Measurements from ENCODE around the gene CLCNKB.
A peak's percentile ranks its signal among the peaks of the same experiment; 100 is the strongest.

CLCNKB gene

DNA sequence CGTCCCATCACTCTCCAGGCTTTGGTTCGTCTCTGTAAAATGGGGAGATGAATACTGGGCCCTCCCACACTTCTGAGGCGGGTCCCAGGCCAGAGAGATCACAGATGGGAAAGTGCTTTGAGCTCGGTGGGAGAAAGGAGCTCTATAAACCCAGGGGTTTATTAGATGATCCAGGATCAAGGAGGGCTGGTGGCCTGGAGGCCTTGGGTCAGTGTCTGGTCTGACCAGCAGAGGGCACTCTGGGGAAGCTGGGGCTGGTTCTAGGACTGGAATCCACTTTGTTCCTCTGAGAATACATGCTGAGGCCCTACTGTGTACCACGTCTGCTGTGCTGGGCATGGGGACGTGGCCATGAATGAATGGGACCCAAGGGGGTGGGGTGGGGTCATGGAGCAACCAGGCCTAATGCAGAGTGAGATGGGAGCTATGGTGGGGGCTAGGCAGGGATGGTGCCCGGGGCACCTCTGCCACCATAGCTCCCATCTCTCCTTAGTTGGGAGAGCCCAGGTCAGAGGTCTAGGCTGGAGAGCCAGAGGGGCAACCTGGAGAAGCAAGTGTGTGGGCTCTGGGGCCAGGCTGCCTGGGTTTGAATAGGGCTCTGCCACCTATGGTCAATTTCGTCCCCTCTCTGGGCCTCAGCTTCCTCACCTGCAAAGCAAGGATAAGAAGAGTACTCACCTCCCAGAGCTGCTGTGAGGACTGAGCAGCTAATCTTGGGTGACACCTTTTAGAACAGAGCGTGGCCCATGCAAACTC lies 38.9 kb downstream of the CLCNKB start:
- H3K4me1 ChIP-seq (ENCODE audit: low read length) = peaks cover 26% of the 10 kb centered on the region
- H3K79me2 ChIP-seq (ENCODE audit: low read length) = no peaks in the 10 kb centered on the region
- no peak overlapping the region for H3K27ac ChIP-seq (ENCODE audit: low read length)
- no peaks in the 10 kb centered on the region for H4K20me1 ChIP-seq (ENCODE audit: insufficient read depth, low read length)
- H3K4me3 ChIP-seq (ENCODE audit: low read length) = no peak overlapping the region
- peak overlapping the region; percentile 23; the same call in 1 of the 2 replicates for H2AFZ ChIP-seq (ENCODE audit: low read depth, low read length)
- H3K9me3 ChIP-seq (ENCODE audit: insufficient read depth, low read length) = no peaks in the 10 kb centered on the region
- no peak for TF ChIP-seq EZH2phosphoT487 (IDR thresholded peaks at IDR 0.05; ENCODE audit: low read depth)
- TF ChIP-seq, protein P1, sequence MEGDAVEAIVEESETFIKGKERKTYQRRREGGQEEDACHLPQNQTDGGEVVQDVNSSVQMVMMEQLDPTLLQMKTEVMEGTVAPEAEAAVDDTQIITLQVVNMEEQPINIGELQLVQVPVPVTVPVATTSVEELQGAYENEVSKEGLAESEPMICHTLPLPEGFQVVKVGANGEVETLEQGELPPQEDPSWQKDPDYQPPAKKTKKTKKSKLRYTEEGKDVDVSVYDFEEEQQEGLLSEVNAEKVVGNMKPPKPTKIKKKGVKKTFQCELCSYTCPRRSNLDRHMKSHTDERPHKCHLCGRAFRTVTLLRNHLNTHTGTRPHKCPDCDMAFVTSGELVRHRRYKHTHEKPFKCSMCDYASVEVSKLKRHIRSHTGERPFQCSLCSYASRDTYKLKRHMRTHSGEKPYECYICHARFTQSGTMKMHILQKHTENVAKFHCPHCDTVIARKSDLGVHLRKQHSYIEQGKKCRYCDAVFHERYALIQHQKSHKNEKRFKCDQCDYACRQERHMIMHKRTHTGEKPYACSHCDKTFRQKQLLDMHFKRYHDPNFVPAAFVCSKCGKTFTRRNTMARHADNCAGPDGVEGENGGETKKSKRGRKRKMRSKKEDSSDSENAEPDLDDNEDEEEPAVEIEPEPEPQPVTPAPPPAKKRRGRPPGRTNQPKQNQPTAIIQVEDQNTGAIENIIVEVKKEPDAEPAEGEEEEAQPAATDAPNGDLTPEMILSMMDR (IDR thresholded peaks at IDR 0.05; ENCODE audit: low read depth, low read length) = peak; percentile 75
- H3K9ac ChIP-seq (ENCODE audit: low read length) = no peak overlapping the region
- no peaks in the 10 kb centered on the region for H3K36me3 ChIP-seq (replicated peaks; ENCODE audit: low read depth, low read length)
- no peaks in the 10 kb centered on the region for H3K27me3 ChIP-seq (ENCODE audit: low read depth, low read length)
- H3K4me2 ChIP-seq (ENCODE audit: low read length) = no peak overlapping the region

DNA sequence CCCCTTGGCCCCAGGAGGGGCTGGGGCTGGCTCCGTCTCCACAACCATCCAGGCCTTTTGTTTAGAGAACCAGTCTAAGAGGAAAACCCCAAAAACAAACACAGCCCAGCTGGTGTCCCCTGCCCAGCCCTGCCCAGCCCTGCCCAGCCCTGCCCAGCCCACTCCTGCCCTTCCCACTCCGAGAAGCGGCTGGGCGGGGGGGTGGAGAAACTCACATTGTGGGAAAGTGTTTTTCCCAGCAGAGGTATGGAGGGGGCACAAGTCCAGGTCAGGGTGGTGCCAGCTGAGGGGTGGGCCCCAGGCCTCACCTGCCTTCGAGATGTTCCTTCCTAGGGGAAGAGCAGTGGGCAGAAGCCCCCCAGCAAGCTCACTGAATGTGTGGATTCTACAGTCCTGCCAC lies 39.9 kb downstream of the CLCNKB start:
- Histone ChIP-seq H3K27ac (ENCODE audit: low read length) (no peak overlapping the region), H3K36me3 (replicated peaks; ENCODE audit: low read depth, low read length) (no peaks in the 10 kb centered on the region), H4K20me1 (ENCODE audit: insufficient read depth, low read length) (no peaks in the 10 kb centered on the region), H3K79me2 (ENCODE audit: low read length) (no peaks in the 10 kb centered on the region), H3K9ac (ENCODE audit: low read length) (no peak overlapping the region), H2AFZ (ENCODE audit: low read depth, low read length) (no peak overlapping the region), H3K4me3 (ENCODE audit: low read length) (no peak overlapping the region), H3K27me3 (ENCODE audit: low read depth, low read length) (no peaks in the 10 kb centered on the region), H3K4me1 (ENCODE audit: low read length) (peaks cover 26% of the 10 kb centered on the region), H3K9me3 (ENCODE audit: insufficient read depth, low read length) (no peaks in the 10 kb centered on the region), H3K4me2 (ENCODE audit: low read length) (no peak overlapping the region)
- TF ChIP-seq, protein P1 (IDR thresholded peaks at IDR 0.05; ENCODE audit: low read depth, low read length) = no peak
- no peak for TF ChIP-seq EZH2phosphoT487 (IDR thresholded peaks at IDR 0.05; ENCODE audit: low read depth)

DNA sequence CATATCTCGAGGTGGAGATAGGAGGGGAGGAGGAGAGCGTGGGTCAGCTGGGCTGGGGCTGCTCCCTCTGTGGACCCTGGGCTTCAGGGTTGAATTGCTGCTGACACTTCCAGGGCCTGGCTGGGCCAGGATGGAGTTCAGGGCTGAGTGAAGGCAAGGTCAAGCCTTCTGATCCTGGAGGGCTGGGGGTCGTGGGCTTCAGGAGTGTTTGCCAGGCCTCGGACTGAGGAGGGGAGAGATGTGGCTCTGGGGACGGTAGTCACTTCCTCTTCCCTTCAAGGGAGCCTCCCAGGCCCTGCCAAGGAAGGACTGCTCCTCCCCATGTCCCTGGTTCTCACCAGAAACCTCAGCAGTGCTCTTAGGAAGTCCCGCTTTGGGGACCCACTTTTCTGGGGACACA lies 41.9 kb downstream of the CLCNKB start:
- Histone ChIP-seq H4K20me1 (ENCODE audit: insufficient read depth, low read length) (no peaks in the 10 kb centered on the region), H3K4me3 (ENCODE audit: low read length) (no peak overlapping the region), H3K27ac (ENCODE audit: low read length) (no peak overlapping the region), H3K4me1 (ENCODE audit: low read length) (peaks cover 21% of the 10 kb centered on the region), H3K9ac (ENCODE audit: low read length) (no peak overlapping the region), H3K27me3 (ENCODE audit: low read depth, low read length) (no peaks in the 10 kb centered on the region), H3K4me2 (ENCODE audit: low read length) (no peak overlapping the region), H3K79me2 (ENCODE audit: low read length) (no peaks in the 10 kb centered on the region), H3K36me3 (replicated peaks; ENCODE audit: low read depth, low read length) (no peaks in the 10 kb centered on the region), H3K9me3 (ENCODE audit: insufficient read depth, low read length) (no peaks in the 10 kb centered on the region), H2AFZ (ENCODE audit: low read depth, low read length) (peak overlapping the region; percentile 65; the same call in 1 of the 2 replicates)
- TF ChIP-seq, protein P1 (IDR thresholded peaks at IDR 0.05; ENCODE audit: low read depth, low read length) = no peak
- TF ChIP-seq EZH2phosphoT487 (IDR thresholded peaks at IDR 0.05; ENCODE audit: low read depth) = no peak

DNA sequence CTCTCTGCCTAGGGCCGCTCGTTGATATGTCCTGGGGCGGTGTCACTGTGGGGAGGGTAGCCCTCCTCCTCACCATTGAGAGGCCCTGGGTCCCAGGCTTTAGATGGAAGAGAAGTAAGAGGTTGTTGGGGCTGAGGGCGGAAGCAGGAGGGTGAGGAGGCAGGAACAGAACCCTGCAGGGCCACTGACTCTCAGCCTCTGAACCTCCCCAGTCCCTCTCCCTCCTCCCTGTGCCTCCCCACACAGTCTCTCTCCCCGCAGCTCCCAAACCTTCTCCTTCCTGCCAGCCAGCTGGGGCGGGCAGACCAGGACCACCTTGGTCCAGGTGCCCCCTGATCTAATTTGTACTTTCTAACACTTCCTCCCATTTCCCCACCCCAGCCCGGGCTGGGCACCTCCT lies 44.2 kb downstream of the CLCNKB start:
- Histone ChIP-seq H3K9me3 (ENCODE audit: insufficient read depth, low read length) (no peaks in the 10 kb centered on the region), H3K9ac (ENCODE audit: low read length) (no peak overlapping the region), H2AFZ (ENCODE audit: low read depth, low read length) (no peak overlapping the region), H3K4me1 (ENCODE audit: low read length) (peaks cover 12% of the 10 kb centered on the region), H4K20me1 (ENCODE audit: insufficient read depth, low read length) (no peaks in the 10 kb centered on the region), H3K27me3 (ENCODE audit: low read depth, low read length) (no peaks in the 10 kb centered on the region), H3K4me3 (ENCODE audit: low read length) (no peak overlapping the region), H3K4me2 (ENCODE audit: low read length) (no peak overlapping the region), H3K27ac (ENCODE audit: low read length) (no peak overlapping the region), H3K36me3 (replicated peaks; ENCODE audit: low read depth, low read length) (no peaks in the 10 kb centered on the region), H3K79me2 (ENCODE audit: low read length) (no peaks in the 10 kb centered on the region)
- TF ChIP-seq EZH2phosphoT487 (IDR thresholded peaks at IDR 0.05; ENCODE audit: low read depth) = no peak
- TF ChIP-seq, protein P1 (IDR thresholded peaks at IDR 0.05; ENCODE audit: low read depth, low read length) = no peak

All from OCI-LY3 (cell line).